ENCODE results near the gene RAB4A.

DNA sequence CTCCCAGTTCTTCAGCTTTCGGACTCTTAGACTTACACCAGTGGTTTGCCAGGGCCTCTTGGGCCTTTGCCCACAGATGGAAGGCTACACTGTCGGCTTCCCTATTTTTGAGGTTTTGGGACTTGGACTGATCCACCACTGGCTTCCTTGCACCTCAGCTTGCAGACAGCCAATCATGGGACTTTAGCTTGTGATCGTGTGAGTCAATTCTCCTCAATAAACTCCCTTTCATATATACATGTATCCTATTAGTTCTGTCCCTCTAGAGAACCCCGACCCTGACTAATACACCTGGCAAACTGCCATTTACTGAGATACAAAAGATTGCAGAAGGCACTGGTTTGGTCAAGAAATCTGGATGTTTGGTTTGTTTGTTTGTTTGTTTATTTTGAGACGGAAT, 6.4 kb upstream of the RAB4A start:
- TF ChIP-seq YY1 (IDR thresholded peaks at IDR 0.05; ENCODE audit: low read depth, low read length) (no peak), BCL11A (IDR thresholded peaks at IDR 0.05; ENCODE audit: low read depth, low read length) (no peak)
- TF ChIP-seq, protein P1, sequence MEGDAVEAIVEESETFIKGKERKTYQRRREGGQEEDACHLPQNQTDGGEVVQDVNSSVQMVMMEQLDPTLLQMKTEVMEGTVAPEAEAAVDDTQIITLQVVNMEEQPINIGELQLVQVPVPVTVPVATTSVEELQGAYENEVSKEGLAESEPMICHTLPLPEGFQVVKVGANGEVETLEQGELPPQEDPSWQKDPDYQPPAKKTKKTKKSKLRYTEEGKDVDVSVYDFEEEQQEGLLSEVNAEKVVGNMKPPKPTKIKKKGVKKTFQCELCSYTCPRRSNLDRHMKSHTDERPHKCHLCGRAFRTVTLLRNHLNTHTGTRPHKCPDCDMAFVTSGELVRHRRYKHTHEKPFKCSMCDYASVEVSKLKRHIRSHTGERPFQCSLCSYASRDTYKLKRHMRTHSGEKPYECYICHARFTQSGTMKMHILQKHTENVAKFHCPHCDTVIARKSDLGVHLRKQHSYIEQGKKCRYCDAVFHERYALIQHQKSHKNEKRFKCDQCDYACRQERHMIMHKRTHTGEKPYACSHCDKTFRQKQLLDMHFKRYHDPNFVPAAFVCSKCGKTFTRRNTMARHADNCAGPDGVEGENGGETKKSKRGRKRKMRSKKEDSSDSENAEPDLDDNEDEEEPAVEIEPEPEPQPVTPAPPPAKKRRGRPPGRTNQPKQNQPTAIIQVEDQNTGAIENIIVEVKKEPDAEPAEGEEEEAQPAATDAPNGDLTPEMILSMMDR (IDR thresholded peaks at IDR 0.05 in 2 of 3, conservative IDR thresholded peaks at IDR 0.05 in 1 of 3; ENCODE audit: control insufficient read depth in 2 of 3, extremely low read depth in 1 of 3, insufficient read depth in 1 of 3, low read depth in 3 of 3, low read length in 3 of 3), result no peak
